Fibroblast of skin of back (primary cell): ENCODE data around the gene XRCC5.

Experiments used
- DNase-seq: peaks from one replicate; pipeline ENCODE4 v3.0.0-alpha.2; 2013

Gene XRCC5

GRCh38 chr2:216234106-216234505 lies 125.0 kb downstream of the XRCC5 start:
- no peak for DNase-seq

- DNase-seq, result no peak
Observed at GRCh38 chr2:216235462-216235861, 126.3 kb downstream of the XRCC5 start.

DNA sequence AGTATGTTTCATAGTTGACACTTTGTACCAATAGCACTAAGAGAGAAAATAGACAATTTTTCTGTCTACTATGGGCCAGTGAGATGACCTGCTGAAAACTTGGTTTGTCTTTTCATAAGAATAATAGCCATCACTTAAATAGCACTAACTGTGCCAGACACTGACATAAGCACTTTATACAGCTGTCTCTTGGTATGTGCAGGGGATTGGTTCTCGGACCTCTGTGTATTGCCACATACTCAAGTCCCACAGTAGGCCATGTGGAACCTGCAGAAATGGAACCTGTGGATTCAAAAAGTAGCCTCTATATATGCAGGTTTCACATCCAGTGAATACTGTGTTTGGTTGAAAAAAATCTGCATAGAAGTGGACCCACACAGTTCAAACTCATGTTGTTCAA lies 126.7 kb downstream of the XRCC5 start:
- DNase-seq, result no peak

GRCh38 chr2:216236486-216236885 lies 127.3 kb downstream of the XRCC5 start:
- no peak for DNase-seq

DNA sequence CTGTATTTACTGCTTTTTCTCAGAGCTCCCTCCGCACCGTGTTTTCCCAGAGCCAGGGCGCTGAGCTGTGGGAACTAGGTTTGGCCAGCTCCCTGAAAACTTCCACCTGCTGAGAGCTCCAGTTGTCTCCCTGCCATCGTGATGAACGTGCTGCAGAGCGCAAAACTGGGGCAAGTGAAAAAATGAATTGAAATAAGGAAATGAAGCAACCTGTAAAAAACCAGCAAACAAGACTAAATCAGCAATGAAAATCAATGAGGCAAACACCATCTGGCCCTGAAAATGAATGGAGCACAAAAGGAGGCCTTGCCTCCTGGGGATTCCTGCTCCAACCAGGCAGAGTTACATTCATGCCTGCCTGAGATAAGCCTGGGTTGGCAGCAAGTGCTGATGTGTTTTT lies 133.2 kb downstream of the XRCC5 start:
- no peak for DNase-seq

DNA sequence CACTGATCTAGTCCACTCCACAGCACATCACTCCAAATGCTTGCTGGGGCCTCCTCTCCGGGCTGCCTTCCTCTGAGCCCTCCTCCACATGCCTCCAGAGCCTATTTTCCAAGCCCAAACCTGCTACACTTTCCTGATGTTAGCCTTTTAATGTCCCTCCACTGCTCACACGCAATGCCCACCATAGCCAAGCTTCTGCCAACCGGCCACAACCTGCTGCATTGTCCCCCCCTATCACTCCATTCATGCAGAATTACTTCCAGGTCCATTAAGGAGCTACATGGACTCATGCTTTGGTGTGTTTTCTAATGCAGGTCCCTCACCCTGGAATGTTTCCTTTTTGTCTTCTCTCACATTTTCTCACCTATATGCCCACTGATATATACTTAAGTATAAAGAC lies 133.9 kb downstream of the XRCC5 start:
- no peak for DNase-seq

GRCh38 chr2:216245391-216245975 lies 136.3 kb downstream of the XRCC5 start:
- no peak for DNase-seq

DNA sequence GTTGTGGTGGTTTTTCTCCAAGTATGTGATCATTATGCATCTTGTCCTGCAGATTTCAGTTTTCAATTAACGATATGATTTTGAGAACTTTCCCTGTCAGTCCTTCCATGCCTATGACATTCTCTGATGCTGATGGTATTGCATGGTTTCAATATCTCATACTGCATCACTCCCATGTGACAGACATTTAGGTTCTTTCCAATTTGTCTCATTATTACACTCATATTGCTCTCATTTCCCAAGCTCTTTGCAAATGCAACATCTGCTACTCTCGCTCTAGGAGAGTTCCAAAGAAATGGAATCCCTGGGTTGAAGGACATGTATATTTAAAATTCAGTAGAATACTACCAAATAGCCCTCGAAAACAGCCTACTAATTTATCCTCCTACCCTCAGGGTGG lies 137.6 kb downstream of the XRCC5 start:
- no peak for DNase-seq
